Astrocyte (in vitro differentiated cells and primary cell): ENCODE data around the gene USP40.

Source experiments
- EZH2 ChIP-seq: IDR thresholded peaks from 2 replicates; pipeline ENCODE4 v1.6.1; 2012; ENCODE audit warnings: mild to moderate bottlenecking, low read length, inconsistent platforms; ENCODE audit not compliant: insufficient read depth
- TF ChIP-seq, protein P1 (sequence below): IDR thresholded peaks from 2 replicates; pipeline ENCODE4 v1.5.1; 2011; ENCODE audit warnings: low read depth, mild to moderate bottlenecking, inconsistent platforms, low read length, moderate library complexity; ENCODE audit not compliant: insufficient read depth

- TF ChIP-seq, protein P1, sequence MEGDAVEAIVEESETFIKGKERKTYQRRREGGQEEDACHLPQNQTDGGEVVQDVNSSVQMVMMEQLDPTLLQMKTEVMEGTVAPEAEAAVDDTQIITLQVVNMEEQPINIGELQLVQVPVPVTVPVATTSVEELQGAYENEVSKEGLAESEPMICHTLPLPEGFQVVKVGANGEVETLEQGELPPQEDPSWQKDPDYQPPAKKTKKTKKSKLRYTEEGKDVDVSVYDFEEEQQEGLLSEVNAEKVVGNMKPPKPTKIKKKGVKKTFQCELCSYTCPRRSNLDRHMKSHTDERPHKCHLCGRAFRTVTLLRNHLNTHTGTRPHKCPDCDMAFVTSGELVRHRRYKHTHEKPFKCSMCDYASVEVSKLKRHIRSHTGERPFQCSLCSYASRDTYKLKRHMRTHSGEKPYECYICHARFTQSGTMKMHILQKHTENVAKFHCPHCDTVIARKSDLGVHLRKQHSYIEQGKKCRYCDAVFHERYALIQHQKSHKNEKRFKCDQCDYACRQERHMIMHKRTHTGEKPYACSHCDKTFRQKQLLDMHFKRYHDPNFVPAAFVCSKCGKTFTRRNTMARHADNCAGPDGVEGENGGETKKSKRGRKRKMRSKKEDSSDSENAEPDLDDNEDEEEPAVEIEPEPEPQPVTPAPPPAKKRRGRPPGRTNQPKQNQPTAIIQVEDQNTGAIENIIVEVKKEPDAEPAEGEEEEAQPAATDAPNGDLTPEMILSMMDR, result no peak
- TF ChIP-seq EZH2, result no peak
Measured at GRCh38 chr2:233470011-233470687, 96.4 kb downstream of the USP40 start.
